Endothelial cell of umbilical vein (primary cell): ENCODE data around the gene APBA2.

Source experiments
- POLR2A ChIP-seq: IDR thresholded peaks from 2 replicates; pipeline ENCODE4 v1.6.1; 2012; ENCODE audit warnings: low read depth, mild to moderate bottlenecking, control low read depth, low read length
- TF ChIP-seq, protein P1 (sequence below), 2 donors: IDR thresholded peaks; 1 replicate in 1 of 2; 2 replicates in 1 of 2; pipeline ENCODE4 v1.5.1; 2011; ENCODE audit warnings: low read length in 2 of 2, mild to moderate bottlenecking in 2 of 2, moderate library complexity in 2 of 2, control low read depth in 1 of 2, inconsistent platforms in 1 of 2, low read depth in 1 of 2; ENCODE audit not compliant: insufficient read depth in 1 of 2; ENCODE audit errors: extremely low read depth in 1 of 2
- TF ChIP-seq, protein P2 (sequence below): IDR thresholded peaks from 2 replicates; pipeline ENCODE4 v1.6.1; 2011; ENCODE audit not compliant: insufficient read depth, insufficient read length

DNA sequence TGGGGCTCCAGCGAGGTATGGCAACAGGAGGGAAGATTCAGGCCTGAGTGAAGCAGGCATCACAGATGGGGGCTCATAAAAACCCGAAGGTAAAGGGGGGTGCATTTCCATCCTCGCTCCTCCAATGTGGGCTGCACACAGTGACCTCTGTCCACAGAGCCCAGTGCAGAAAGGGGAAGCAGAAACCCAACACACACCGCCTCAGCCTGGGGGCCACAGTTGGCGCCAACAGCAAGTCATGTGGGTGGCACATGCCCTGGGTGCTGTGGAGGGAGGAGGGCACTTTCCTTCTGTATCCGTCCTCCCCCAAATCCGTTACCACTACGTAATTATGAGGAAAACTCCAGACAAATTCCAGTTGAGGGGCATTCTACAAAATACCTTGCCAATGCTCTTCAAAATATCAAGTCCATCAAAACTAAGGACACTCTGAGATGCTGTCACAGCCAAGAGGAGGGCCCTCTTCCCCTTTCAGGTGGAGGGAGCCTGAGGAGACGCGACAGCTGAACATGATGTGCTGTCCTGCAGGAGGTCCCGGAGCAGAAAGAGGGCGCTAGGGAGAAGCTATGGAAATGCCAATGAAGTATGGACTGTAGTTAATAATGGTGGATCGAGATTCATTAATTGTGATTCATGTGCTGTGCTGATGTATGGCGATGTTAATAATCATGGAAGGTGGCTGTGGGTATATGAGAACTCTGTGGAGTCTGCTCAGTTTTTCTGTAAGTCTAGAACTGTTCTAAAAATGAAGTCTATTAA lies 16.4 kb downstream of the APBA2 start:
- no peak for TF ChIP-seq POLR2A
- TF ChIP-seq, protein P1, sequence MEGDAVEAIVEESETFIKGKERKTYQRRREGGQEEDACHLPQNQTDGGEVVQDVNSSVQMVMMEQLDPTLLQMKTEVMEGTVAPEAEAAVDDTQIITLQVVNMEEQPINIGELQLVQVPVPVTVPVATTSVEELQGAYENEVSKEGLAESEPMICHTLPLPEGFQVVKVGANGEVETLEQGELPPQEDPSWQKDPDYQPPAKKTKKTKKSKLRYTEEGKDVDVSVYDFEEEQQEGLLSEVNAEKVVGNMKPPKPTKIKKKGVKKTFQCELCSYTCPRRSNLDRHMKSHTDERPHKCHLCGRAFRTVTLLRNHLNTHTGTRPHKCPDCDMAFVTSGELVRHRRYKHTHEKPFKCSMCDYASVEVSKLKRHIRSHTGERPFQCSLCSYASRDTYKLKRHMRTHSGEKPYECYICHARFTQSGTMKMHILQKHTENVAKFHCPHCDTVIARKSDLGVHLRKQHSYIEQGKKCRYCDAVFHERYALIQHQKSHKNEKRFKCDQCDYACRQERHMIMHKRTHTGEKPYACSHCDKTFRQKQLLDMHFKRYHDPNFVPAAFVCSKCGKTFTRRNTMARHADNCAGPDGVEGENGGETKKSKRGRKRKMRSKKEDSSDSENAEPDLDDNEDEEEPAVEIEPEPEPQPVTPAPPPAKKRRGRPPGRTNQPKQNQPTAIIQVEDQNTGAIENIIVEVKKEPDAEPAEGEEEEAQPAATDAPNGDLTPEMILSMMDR (IDR thresholded peaks at IDR 0.05; ENCODE audit: extremely low read depth in 1 of 2, insufficient read depth in 1 of 2, low read depth in 1 of 2, low read length in 2 of 2), result no peak
- TF ChIP-seq, protein P2, sequence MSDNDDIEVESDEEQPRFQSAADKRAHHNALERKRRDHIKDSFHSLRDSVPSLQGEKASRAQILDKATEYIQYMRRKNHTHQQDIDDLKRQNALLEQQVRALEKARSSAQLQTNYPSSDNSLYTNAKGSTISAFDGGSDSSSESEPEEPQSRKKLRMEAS, result no peak
